OCI-LY7 (cell line): ENCODE data around the gene MRPL12. TPM values are rescaled to one million over a fixed set of nuclear protein-coding genes. Genes with fewer than 3 reads are reported as not detected.
"Not testable (repeated sequence)": the region's sequence is repeated elsewhere in the genome, so short reads cannot be mapped to it uniquely, and the experiment has no call there.

Source experiments
- BruUV-seq: library from RNA; stranded (reverse); fragments of 400-500 nt; replicated peaks from 2 replicates; lab custom pipeline; 2021; lab: Mats Ljungman, UMichigan
- CTCF ChIA-PET: fragments of 300-600 bp; sonication (Branson Sonifier 250); formaldehyde crosslinking; loops from one replicate; lab custom pipeline; 2022; ENCODE audit warnings: antibody characterized with exemption; ENCODE audit not compliant: unreplicated experiment; lab: Charles Lee
- POLR2A ChIA-PET: fragments of 300-600 bp; sonication (Branson Sonifier 250); formaldehyde crosslinking; loops from one replicate; lab custom pipeline; 2022; ENCODE audit warnings: antibody characterized with exemption; lab: Charles Lee
- DNase-seq: peaks from one replicate; pipeline ENCODE4 v3.0.0-alpha.2; 2015; ENCODE audit warnings: low spot score
- H2AFZ ChIP-seq: fragments of 200-600 bp; sonication (generic), shearing (Covaris generic); 2 replicates; pipeline ENCODE4 v1.6.1; 2014; ENCODE audit warnings: mild to moderate bottlenecking, antibody characterized with exemption, low read length, moderate library complexity
- H3K27ac ChIP-seq: fragments of 200-600 bp; sonication (generic); 2 replicates; pipeline ENCODE4 v1.5.1; 2014; ENCODE audit warnings: mixed run types, low read depth, mild to moderate bottlenecking, moderate library complexity, low read length, inconsistent platforms; ENCODE audit not compliant: poor library complexity, severe bottlenecking
- H3K36me3 ChIP-seq: fragments of 200-600 bp; sonication (generic); 2 replicates; pipeline ENCODE4 v1.6.1; 2014; ENCODE audit warnings: mild to moderate bottlenecking, antibody characterized with exemption, low read length, moderate library complexity, mixed read lengths; ENCODE audit not compliant: insufficient read depth
- H3K4me1 ChIP-seq: fragments of 200-600 bp; sonication (generic); 2 replicates; pipeline ENCODE4 v1.5.1; 2014; ENCODE audit warnings: mild to moderate bottlenecking, low read length; ENCODE audit not compliant: insufficient read depth, poor library complexity, severe bottlenecking
- H3K4me2 ChIP-seq: fragments of 200-600 bp; sonication (generic); 2 replicates; pipeline ENCODE4 v1.6.1; 2014; ENCODE audit warnings: mild to moderate bottlenecking, low read length
- H3K4me3 ChIP-seq: fragments of 200-600 bp; sonication (generic); 2 replicates; pipeline ENCODE4 v1.5.1; 2014; ENCODE audit warnings: mild to moderate bottlenecking, low read depth, low read length; ENCODE audit not compliant: poor library complexity, severe bottlenecking
- H3K79me2 ChIP-seq: fragments of 200-600 bp; sonication (generic); 2 replicates; pipeline ENCODE4 v1.6.1; 2016; ENCODE audit warnings: low read depth, mild to moderate bottlenecking, low read length, moderate library complexity, mixed read lengths; ENCODE audit not compliant: insufficient read depth
- H3K9me2 ChIP-seq: fragments of 200-600 bp; sonication (generic); 2 replicates; pipeline ENCODE4 v1.6.1; 2016; ENCODE audit warnings: mild to moderate bottlenecking, low read length, mixed read lengths; ENCODE audit not compliant: insufficient read depth
- H3K9me3 ChIP-seq: fragments of 200-600 bp; sonication (generic); 2 replicates; pipeline ENCODE4 v1.6.1; 2014; ENCODE audit warnings: mild to moderate bottlenecking, mixed run types, low read length, mixed read lengths
- H4K20me1 ChIP-seq: fragments of 200-600 bp; sonication (generic); 2 replicates; pipeline ENCODE4 v1.6.1; 2014; ENCODE audit warnings: mild to moderate bottlenecking, antibody characterized with exemption, low read length, moderate library complexity, mixed read lengths; ENCODE audit not compliant: insufficient read depth
- EZH2phosphoT487 ChIP-seq: fragments of 200-600 bp; sonication (generic); IDR thresholded peaks from 2 replicates; pipeline ENCODE4 v1.6.1; 2018; ENCODE audit warnings: low read depth, borderline replicate concordance, mild to moderate bottlenecking, mixed run types, antibody characterized with exemption, low read length, moderate library complexity, mixed read lengths
- intact Hi-C: fragments of 100-400 bp; cut with micrococcal nuclease; formaldehyde crosslinking; loops from one replicate; pipeline ENCODE4 v1.10.0; 2022; ENCODE audit not compliant: unreplicated experiment
- total RNA-seq, 2 experiments: library from RNA; depleted of rRNA in 1 of 2; stranded (reverse); fragments of >200 nt in 1 of 2; shearing (Covaris generic) in 1 of 2; gene quantifications; 2 replicates each; pipeline ENCODE4 v1.2.3, GENCODE V29; 2014 to 2022
- TF ChIP-seq, protein P1 (sequence below): fragments of 200-600 bp; sonication (generic); conservative IDR thresholded peaks from 2 replicates; pipeline ENCODE4 v1.5.1; 2014; ENCODE audit warnings: mild to moderate bottlenecking, antibody characterized with exemption, low read length, moderate library complexity, mixed read lengths

Gene MRPL12
- total RNA-seq, 2 experiments from 2014 or later = 67.2 to 189 TPM

DNA sequence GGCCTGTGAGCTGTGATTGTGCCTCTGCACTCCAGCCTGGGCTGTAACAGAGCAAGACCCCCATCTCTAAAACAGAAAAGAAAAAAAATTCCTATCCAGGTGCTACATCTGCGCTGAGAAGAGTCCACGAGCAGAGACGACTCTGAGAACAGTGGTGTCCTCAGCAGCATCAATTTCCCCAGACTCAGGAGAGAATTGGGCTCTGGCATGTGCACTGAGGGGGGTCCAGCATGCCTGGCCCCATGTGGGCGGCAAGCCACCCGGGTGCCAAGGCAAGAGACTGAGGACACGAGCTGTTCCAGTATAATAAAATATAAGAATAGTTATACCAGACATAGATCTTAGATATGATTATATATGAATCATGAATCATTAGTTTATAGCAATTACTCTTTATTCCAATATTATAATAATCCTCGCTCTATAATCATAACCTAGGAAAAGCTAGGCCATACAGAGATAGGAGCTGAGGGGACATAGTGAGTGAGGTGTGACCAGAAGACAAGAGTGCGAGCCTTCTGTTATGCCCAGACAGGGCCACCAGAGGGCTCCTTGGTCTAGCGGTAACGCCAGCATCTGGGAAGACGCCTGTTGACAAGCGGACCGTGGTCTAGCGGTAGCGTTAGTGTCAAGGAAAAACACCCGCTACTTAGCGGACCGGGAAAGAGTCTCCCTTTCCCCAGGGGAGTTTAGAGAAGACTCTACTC, 27.5 kb upstream of the MRPL12 start:
- H3K4me1 ChIP-seq, H3K9me2 ChIP-seq, H3K4me2 ChIP-seq, H3K79me2 ChIP-seq, H4K20me1 ChIP-seq, H2AFZ ChIP-seq, H3K4me3 ChIP-seq, intact Hi-C loops, H3K9me3 ChIP-seq, BruUV-seq, H3K27ac ChIP-seq, POLR2A ChIA-PET: not testable (repeated sequence)
- peak; percentile 44 for DNase-seq
- TF ChIP-seq, protein P1, sequence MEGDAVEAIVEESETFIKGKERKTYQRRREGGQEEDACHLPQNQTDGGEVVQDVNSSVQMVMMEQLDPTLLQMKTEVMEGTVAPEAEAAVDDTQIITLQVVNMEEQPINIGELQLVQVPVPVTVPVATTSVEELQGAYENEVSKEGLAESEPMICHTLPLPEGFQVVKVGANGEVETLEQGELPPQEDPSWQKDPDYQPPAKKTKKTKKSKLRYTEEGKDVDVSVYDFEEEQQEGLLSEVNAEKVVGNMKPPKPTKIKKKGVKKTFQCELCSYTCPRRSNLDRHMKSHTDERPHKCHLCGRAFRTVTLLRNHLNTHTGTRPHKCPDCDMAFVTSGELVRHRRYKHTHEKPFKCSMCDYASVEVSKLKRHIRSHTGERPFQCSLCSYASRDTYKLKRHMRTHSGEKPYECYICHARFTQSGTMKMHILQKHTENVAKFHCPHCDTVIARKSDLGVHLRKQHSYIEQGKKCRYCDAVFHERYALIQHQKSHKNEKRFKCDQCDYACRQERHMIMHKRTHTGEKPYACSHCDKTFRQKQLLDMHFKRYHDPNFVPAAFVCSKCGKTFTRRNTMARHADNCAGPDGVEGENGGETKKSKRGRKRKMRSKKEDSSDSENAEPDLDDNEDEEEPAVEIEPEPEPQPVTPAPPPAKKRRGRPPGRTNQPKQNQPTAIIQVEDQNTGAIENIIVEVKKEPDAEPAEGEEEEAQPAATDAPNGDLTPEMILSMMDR = peak; percentile 73
- CTCF ChIA-PET = interaction anchor here (0.6 kb wide), 2 partner anchors 8 to 23 kb away, joined by 3 read pairs; no protein-coding TSS in a partner anchor
- peaks cover 51% of the 10 kb centered on the region for H3K36me3 ChIP-seq

GRCh38 chr17:81676906-81677305, 26.3 kb upstream of the MRPL12 start:
- Histone ChIP-seq H3K27ac (no peak overlapping the region), H4K20me1 (no peaks in the 10 kb centered on the region), H2AFZ (no peak overlapping the region), H3K9me3 (no peaks in the 10 kb centered on the region), H3K9me2 (no peaks in the 10 kb centered on the region), H3K4me3 (no peak overlapping the region), H3K36me3 (peaks cover 43% of the 10 kb centered on the region), H3K4me2 (no peak overlapping the region), H3K4me1 (no peaks in the 10 kb centered on the region), H3K79me2 (peaks cover 3% of the 10 kb centered on the region; the same call in 1 of the 2 replicates)
- ChIA-PET CTCF (no interaction called here), POLR2A (interaction anchor here (0.9 kb wide), 1 partner anchor 282 kb away, joined by 4 read pairs; the partner anchor contains the start of gene BAHCC1)
- BruUV-seq = no TSS peak
- intact Hi-C loops = no loop called here
- DNase-seq = no peak
- TF ChIP-seq EZH2phosphoT487 = no peak
- TF ChIP-seq, protein P1 = no peak

GRCh38 chr17:81680150-81680549, 23.0 kb upstream of the MRPL12 start:
- BruUV-seq = no TSS peak
- intact Hi-C loops = loop anchor here (5.0 kb wide), 2 partner anchors 163 to 417 kb away; partner anchors contain the start of gene FASN
- Histone ChIP-seq H3K79me2 (peaks cover 30% of the 10 kb centered on the region), H3K4me1 (peaks cover 15% of the 10 kb centered on the region), H3K9me2 (no peaks in the 10 kb centered on the region), H4K20me1 (peaks cover 5% of the 10 kb centered on the region; the same call in 1 of the 2 replicates), H3K36me3 (peaks cover 13% of the 10 kb centered on the region; the same call in 1 of the 2 replicates), H3K9me3 (no peaks in the 10 kb centered on the region), H3K4me3 (no peak overlapping the region), H3K4me2 (no peak overlapping the region), H3K27ac (no peak overlapping the region), H2AFZ (no peak overlapping the region)
- CTCF ChIA-PET = interaction anchor here (0.6 kb wide), 1 partner anchor 140 kb away, joined by 4 read pairs; no protein-coding TSS in a partner anchor
- no peak for TF ChIP-seq EZH2phosphoT487
- TF ChIP-seq, protein P1 = no peak
- POLR2A ChIA-PET = no interaction called here
- no peak for DNase-seq
